Astrocyte of the spinal cord (primary cell): ENCODE data around the gene DHTKD1.
"Not testable (repeated sequence)": the region's sequence is repeated elsewhere in the genome, so short reads cannot be mapped to it uniquely, and the experiment has no call there.

Experiments
- DNase-seq: peaks from one replicate; pipeline ENCODE4 v3.0.0; 2011; ENCODE audit warnings: low read depth, low spot score
- H3K4me3 ChIP-seq: 2 replicates; pipeline ENCODE4 v1.5.1; 2011; ENCODE audit warnings: low read depth, mild to moderate bottlenecking, low read length, moderate library complexity
- in situ Hi-C: cut with HindIII; loops from 2 replicates; pipeline ENCODE4 v1.10.0; 2017; ENCODE audit warnings: low sequenced_read_pairs
- TF ChIP-seq, protein P1 (sequence below): IDR thresholded peaks from 2 replicates; pipeline ENCODE4 v1.5.1; 2012; ENCODE audit warnings: low read depth, mild to moderate bottlenecking, low read length, inconsistent platforms

Gene DHTKD1

DNA sequence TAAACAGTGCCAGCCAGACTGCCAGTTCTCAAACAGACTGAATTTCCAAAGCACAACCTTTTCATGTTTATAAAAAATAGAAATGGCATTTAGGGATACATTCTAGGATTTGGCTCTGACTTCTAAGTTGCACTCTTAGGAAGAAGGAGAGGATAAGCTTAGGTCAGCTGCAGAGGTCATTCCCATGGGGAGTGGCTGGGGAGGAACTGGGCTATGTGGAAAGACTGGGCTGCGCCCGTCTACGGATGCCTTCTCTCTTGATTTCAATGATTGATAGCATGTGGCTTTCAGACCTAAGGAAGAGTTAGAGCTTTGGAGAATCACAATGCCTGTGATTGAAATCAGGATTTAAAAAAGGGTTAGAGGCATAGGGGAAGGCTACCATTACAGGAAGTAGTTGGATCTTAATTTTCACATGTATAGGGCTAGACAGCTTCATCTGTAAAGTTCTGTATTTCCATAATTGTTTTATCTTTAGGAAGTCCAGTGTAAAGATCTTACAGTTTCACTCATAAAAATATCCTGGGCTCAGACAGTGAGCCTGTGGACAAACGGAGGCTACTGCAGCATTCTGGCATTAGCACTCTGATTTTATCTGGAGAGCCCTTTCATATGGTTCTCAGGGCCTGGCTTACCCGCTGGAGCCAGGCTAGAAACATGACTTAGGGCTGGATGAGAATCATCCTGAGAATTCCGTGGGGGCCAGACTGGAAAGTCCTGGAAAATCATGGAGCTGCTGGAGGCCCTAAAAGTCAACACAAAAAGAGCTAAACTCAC lies 97.4 kb downstream of the DHTKD1 start:
- TF ChIP-seq, protein P1, sequence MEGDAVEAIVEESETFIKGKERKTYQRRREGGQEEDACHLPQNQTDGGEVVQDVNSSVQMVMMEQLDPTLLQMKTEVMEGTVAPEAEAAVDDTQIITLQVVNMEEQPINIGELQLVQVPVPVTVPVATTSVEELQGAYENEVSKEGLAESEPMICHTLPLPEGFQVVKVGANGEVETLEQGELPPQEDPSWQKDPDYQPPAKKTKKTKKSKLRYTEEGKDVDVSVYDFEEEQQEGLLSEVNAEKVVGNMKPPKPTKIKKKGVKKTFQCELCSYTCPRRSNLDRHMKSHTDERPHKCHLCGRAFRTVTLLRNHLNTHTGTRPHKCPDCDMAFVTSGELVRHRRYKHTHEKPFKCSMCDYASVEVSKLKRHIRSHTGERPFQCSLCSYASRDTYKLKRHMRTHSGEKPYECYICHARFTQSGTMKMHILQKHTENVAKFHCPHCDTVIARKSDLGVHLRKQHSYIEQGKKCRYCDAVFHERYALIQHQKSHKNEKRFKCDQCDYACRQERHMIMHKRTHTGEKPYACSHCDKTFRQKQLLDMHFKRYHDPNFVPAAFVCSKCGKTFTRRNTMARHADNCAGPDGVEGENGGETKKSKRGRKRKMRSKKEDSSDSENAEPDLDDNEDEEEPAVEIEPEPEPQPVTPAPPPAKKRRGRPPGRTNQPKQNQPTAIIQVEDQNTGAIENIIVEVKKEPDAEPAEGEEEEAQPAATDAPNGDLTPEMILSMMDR, result no peak
- in situ Hi-C loops, result no loop called here
- no peak for DNase-seq
- no peak overlapping the region for H3K4me3 ChIP-seq

DNA sequence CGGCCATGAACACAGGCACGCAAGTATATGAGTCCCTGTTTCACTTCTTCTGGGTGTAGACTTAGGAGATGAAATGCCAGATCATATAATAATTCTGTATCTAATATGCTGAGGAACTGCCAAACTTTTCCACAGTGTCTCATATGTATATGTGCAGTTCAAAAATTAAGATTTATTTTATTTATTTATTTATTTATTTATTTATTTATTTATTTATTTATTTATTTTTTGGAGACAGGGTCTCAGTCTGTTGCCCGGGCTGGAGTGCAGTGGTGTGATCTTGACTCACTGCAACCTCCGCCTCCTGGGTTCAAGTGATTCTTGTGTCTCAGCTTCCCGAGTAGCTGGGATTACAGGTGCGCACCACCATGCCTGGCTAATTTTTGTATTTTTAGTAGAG lies 102.8 kb downstream of the DHTKD1 start:
- H3K4me3 ChIP-seq, DNase-seq, in situ Hi-C loops: not testable (repeated sequence)
